GM18502 (cell line): ENCODE data around the gene KIF26B.

ENCODE experiments used
- ATAC-seq: cut with Tn5 transposase; IDR thresholded peaks from one replicate; pipeline ENCODE4 v1.9.1; 2021; ENCODE audit warnings: mild to moderate bottlenecking; ENCODE audit not compliant: unreplicated experiment, poor library complexity

KIF26B gene

DNA sequence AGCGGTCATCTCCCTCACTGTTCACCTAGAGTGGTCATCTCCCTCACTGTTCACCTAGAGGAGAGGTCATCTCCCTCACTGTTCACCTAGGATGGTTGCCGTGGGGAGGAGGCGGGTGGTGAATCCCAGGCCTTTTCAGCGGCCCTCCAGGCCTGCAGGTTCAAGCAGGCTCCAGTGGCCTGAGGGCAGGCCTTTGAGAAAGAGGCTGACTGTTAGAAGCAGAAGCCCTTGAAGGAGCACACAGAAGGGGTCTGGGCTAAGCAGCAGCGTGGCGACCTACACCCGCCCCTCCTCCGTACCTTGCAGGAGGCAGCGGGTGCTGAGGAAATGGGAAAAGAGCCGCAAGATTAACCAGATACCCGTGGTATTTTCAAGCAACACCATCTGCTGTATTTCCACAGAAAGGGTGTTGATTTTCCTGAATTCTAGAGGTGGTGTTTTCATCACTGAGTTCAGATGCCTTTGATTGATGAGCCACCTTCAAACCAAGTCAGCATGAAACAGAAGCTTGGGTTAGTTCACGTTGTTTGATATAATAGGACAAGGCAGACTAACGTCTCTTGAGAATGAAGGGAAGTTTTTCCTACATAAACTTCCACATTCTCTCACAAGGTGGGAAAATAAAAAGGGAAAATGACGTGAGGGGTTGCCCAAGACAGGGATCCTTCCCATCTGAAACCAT is 289.5 kb downstream of the KIF26B start:
- ATAC-seq, result no peak

DNA sequence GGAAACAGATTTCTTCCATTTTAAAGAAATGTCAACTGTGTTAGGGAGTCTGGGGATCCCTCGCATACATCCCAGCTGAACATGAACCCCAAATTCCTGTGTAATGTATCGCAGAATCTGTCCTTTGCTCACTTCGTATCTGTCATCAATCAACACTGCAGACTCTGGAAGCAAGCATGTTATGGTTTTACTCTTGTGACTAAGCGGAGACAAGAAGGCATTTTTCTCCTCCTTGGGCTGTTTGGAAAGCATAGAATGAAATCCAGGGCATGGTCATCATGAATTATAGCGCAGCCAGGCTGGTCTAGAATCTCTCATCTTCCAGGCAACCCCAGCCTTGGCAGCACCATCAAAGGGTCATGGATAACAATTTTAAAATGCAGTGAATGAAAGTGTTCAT is 290.2 kb downstream of the KIF26B start:
- ATAC-seq, result no peak

DNA sequence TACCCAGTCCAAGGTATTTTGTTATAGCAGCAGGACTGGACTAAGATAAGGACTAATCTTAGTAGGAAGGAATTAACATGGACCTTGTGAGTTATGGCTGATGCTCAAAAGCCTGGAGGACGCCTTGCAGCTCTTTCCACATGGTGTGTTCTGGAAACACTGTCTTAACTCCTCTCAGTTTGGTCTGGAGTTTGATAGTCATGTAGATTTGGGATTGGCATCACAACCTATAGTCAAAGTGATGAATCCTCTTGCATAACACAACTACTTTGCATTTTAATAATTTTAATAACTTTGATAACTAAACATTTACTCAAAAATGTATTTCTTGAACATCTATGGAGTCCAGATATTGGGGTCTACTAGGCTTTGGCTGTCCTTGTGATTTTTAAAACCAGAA is 293.7 kb downstream of the KIF26B start:
- no peak for ATAC-seq

DNA sequence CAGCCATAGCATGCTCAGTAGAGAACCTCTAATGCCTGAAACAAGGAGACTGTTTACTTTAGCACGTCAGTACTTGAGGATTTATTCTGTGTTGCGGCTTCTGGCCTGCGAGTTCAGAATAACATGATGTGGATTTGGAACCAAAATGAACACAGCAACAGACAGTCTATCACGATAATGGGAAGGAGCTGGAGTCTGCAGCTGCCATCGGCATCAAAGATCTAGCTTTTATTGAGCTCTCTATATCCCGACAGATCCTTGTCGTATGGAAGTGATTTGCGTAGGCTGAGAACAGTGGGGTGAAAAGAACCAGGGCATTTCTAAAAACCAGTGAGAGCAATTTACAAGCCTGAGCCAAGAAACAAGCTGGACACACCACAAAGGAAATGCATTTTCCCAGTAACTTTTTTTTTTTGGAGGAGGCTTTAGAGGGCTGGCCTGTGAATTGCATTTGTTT is 294.2 kb downstream of the KIF26B start:
- no peak for ATAC-seq

DNA sequence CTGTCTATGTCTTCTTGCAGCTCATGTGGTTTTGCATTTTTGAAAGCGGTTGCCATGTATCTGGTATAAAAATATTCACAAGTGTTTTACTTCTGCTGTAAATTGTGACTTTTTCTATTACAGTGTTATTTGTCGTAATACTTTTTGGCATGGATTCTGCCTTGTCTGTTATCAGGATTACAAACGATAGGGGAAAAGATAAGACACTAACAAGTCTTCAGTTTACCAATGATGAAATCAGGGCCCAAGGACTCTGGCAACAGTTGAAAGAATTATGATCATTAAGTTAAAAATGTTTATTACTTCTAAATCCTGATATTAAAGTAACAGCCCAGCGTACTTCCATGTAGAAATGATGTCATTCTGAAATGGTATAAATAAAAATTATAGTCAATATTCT is 298.8 kb downstream of the KIF26B start:
- no peak for ATAC-seq

DNA sequence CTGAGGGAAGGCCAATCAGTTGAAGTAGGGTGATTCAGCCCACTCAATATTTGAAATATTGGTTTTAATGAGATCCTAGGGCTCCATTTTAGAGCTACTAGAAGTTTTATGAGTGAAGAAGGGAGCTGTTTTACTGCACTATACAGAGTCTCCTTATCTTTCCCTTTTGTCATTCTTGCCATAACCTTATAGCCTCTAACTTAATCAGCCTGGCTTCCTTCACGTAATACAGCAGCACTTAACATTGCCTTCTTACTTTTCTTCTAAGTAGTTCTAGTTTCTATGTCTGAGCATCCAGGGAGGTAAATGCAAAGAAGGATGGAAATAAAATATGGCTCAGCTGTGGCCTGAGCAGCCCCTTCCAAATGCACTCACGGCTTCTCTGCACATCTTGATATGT is 299.3 kb downstream of the KIF26B start:
- no peak for ATAC-seq

DNA sequence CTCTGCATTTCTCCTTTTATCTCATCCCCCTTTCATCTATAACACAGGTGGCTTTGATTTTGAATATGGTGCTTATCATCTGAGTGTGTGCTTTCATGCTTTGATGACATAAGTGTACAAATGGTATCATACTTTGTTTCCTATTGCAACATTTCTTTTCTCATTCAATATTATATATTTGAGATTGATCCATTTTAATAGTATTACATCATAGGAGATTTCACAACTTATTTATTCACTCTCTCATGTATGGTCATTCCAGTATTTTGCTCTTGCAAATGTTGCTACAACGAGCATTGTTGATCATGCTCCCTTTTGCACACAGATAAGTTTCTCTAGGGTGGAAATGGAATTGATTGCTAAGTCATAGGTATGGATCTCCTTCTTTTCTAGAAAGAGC is 302.8 kb downstream of the KIF26B start:
- no peak for ATAC-seq

DNA sequence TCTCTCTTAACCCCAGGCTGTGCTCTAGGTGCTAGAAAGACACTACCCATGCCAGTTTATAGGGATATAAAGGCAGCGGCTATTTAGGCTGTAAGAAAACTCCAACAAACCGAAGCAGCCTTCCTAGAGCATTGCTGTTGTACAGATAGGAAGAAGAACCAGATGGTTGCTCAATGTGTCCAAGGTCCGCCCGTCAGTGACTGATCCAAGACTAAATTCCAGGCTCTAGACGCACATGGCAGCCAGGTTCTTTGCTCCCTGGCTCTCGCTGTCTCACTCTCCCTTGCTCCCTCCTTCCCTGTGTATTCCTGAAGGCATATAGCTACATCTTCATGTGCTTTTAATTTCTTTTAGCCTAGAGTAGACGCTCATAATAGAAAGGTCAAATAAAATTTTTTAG is 303.4 kb downstream of the KIF26B start:
- ATAC-seq, result no peak

DNA sequence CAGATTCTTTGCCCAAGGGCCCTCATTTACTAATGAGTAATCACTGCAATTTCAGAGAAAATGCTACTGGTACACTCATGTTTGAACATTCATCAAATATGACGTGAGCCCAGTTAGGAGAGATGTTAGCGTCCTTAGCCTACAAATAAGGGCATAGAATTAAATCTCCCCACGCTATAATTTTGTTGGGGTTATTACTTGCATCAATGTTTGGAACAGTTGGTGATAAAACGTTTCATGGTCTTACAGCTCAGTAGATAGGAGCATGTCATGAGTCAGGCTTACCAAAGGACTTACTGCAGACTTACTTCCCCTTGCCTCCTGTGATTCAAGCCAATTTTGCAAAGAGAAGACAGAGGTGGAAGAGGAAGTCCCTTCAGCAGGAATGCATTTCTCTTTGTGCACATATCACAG is 304.0 kb downstream of the KIF26B start:
- ATAC-seq, result no peak

DNA sequence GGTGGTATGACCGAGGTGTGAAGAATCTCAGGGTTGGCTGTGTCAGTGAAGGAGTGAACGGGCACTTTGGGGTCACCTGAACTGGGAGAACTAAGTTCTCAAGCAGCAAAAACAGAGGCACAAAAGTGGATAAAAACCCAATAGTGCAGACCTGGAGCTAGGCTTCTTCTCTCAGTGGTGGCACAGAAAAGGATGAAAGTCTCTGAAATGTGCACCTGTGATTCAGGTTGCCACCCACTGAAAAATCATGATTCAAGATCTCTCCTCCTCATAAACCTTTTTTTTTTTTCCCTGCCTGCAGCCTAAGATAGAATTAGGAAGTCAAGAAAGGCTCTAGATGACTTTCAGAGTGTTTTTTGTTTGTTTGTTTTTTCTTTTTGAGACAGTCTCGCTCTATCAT is 304.8 kb downstream of the KIF26B start:
- ATAC-seq, result no peak

DNA sequence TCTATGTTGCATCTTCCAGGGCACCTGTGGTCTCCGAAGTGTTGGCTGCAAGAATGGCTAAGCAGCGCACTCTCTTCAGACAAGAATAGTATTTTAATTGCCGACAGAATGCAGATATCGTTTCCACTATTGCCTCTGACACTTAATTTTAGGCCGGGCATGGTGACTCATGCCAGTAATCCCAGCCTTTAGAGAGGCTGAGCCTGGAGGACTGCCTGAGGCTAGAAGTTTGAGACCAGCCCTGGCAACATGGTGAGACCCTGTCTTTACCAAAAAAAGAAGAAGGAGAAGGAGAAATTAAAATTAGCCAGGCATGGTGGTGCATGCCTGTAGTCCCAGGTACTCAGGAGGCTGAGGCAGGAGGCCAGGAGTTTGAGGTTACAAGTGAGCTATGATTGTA is 306.9 kb downstream of the KIF26B start:
- ATAC-seq, result no peak

DNA sequence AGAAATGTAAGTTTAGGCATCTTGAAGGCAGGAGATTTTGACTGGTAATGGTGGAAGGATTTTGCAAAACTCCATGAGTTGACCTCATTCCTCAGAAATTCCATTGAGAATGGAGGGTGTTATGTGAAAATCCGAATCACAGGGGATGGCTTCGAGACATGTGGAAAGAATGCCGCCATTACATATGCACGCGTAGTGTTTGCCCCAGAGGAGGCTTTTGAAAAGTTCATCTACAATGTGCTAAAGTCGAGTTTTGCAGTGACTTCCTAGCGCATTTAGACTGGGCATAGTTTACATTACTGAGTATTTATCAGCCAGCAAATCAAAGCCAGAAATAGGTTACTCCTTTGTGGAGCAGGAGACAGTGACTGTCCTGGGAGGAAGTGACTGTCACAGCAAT is 307.4 kb downstream of the KIF26B start:
- no peak for ATAC-seq

DNA sequence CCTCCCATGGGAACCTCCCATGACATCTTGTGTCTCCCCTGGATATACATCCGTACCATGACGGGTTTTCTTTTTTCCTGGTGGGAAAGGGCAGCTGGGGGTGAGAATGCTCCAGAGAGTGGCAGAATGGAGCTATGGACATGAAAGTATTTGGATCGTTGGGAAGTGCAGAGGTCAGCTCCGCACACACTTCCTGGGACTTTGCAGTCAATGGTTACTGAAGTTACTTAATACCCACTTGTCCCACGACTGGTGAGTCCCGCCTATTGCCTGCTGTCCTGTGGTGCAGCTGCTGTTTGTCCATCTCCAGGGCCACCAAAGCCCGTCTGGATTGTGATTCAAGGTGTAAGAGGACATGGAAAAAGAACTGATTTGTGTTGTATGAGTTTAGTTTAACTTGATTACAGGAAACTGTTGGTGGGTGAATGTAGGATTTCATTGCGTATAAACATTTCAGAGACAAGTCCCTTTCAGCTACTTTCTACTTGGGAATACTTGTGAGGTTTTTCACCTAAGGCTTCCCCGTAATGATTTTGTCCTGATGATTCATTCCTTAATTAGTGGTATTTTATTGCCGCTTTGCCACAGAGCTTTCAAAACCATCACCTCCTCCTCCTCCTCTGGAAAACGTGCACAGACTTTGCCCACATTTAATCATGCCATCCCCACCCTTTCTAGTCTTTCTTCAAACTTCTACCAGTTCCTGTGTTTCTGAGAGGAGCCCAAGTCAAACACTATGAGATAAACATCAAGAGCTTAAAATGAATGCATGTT is 308.8 kb downstream of the KIF26B start:
- ATAC-seq, result no peak

DNA sequence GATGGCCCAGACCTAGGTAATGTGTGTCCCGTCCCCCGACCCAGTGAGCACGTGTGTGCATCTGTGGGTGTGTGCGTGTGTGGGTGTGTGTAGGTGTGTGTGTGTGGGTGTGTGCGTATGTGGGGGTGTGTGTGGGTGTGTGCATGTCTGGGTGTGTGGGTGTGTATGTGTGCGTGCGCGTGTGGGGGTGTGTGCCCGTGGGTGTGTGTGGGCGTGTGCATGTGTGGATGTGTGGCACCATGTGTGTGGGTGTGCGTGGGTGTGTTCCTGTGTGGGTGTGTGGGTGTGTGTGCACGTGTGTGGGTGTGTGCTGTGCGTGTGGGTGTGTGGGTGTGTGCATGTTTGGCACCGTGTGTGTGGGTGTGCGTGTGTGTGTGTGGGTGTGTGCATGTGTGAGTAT is 309.5 kb downstream of the KIF26B start:
- ATAC-seq, result no peak

DNA sequence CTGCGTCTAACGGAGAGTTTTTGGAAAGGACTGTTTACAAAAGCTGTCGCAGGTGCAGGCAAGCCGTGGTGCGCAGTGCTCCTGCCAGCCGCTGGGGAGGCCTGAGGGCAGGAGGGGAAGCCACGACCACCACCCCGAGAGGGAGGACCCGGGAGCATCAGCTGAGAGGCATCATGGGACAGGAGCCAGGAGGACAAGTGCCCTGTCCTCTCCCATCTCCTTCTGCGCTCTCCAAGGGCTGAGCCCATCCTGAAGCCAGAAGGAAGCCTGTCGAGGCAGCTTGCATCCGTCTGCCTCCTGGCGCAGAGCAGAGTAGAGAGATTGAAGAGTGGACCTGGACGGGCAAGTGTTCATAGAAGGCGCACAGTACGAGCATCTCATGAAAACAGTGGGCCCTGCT is 310.9 kb downstream of the KIF26B start:
- ATAC-seq, result no peak

DNA sequence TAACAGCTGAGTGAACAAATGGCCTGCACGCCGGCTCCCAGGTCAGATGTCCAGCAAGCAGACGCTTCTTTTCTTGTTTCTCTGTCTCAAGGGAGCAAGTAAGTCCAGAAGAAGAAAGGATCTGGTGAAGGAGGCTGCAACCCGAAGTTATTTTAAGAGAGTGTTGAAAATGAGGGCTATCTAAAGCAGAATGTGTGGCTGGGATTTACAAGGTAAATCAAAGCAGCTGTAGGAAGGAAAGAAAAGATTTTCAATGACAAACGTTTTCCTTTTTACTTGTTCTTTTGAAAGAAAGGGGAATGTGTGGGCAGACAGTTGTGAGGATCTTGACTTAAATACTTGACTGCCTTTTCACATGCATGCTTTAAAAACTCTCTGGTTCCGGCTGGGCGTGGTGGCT is 311.5 kb downstream of the KIF26B start:
- ATAC-seq, result no peak

DNA sequence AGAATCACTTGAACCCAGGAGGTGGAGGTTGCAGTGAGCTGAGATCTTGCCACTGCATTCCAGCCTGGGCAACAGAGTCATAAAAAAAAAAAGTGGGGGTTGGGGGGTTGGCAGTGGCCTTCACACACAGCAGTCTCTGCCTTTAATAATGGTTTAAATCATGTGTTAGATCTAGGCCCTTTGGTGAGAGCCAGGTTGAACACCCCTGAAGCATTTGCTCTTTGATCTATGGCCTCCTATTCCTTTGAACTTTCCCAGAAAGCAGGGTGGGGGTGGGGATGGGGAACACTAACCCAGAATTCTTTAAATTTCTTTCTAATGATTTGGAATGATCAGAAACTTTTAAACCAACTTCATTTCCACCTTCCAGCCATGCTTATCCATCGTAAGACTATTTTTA is 313.0 kb downstream of the KIF26B start:
- no peak for ATAC-seq

DNA sequence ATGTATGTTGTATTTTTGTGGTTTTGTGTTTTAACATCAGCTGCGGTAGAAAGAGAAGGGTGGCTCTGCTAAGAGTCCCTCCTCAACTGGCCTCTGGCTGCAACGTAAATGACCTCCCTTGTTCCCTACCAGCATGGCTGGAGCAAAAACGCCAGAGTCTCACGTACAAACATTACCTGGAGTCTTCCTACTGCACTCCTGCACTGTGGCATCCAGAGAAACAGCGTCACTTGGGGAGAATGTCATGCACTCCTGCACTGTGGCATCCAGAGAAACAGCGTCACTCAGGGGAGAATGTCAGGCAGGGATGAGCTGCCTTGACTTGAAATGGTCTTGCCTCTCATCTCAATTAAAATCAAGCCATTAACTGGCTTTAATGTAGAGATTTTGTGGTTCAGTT is 314.2 kb downstream of the KIF26B start:
- ATAC-seq, result no peak

DNA sequence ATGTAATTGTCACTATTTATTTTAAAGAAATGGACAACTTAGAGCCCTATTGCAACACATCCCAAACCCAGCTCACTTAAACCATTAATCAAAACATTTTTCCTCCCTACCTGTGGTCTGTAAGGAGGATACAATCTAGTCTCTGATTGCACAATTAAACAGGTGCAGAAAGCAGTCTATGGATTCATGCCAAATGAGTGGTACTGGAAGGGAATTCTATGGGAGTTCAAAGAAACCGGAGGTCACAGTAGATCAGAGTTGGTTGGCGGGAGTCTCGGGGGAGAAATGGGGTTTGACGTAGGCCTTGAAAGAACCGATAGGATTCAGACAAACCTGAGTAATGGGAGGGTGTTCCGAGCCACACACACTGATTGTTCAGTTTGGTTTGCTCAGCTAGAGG is 314.9 kb downstream of the KIF26B start:
- ATAC-seq, result no peak

DNA sequence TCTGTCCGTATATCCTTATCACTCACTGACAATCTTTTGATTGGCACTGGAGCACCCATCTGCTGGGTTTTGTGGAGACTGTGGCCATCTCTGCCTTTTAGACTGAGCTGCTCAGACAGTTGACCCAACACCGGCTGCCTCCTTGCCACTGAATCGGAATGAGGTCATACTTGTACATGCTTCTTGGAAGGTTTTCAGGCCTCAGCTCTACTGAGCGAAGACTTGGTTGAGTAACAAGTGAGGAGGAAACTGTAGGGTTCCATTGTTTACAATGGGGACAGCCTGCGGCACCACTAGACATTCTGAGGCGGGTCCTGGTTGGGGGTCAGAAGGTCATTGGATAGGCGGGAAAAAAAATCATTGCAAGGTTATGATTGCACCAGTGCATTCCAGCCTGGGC is 320.3 kb downstream of the KIF26B start:
- no peak for ATAC-seq

DNA sequence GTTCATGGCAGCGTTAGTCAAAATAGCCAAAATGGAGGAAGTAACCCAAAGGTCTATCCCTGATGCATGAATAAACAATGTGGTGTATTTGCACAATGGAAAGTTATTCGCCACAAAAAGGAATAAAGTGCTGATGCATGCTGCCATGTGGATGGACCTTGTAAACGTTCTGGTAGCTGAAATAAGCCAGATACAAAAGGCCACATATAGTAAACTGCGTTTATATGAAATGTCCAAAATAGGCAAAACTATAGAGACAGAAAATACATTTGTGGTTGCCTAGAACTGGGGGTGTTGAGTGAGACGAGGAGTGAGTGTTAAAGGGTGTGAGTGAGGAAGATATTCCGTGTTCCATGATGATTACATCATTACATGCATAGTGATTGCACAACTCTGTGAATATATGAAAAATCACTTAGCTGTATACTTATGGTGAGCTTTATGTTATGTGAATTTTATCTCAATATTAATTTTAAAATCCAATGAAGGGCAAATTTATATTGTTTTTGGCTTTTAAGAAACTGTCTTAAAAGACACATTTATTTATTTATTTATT is 321.3 kb downstream of the KIF26B start:
- ATAC-seq, result no peak

DNA sequence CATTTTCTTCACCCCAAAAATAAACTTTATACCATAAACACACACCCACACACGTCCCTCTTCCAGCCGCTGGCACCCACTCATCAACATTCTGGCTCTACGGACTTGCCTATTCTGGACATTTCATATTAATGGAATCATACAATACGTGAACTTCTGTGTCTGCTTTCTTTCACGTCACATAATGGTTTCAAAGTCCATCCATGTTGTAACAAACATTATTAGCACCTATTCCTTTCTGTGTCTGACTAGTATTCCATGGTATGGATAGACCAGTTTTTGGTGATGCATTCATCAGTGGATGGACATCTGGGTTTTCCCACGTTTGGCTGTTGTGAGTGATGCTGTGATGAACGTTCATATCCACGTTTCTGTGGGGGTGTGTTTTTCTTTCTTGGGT is 323.2 kb downstream of the KIF26B start:
- no peak for ATAC-seq
